ENCODE results near the gene C22orf39.

C22orf39 gene

GRCh38 chr22:19488285-19488684 lies 40.8 kb upstream of the C22orf39 start:
- Histone ChIP-seq H3K36me3 (ENCODE audit: control insufficient read depth, insufficient read depth, low read length) (peaks cover 19% of the 10 kb centered on the region), H3K27ac (ENCODE audit: low read length) (no peak overlapping the region), H3K4me1 (ENCODE audit: control insufficient read depth, insufficient read depth, low read length) (no peaks in the 10 kb centered on the region), H3K4me3 (ENCODE audit: low read length) (no peak overlapping the region), H3K9me3 (ENCODE audit: control insufficient read depth, insufficient read depth, low read length) (no peaks in the 10 kb centered on the region; the same call in 1 of the 2 replicates), H3K27me3 (ENCODE audit: control insufficient read depth, insufficient read depth, low read length) (no peaks in the 10 kb centered on the region)
- WGBS (ENCODE audit: insufficient coverage, insufficient read length) = no CpG with 5 or more reads among the region's 2 CpGs
- DNase-seq (ENCODE audit: low read depth, low spot score) = no peak

- Histone ChIP-seq H3K36me3 (ENCODE audit: control insufficient read depth, insufficient read depth, low read length) (peaks cover 18% of the 10 kb centered on the region), H3K4me1 (ENCODE audit: control insufficient read depth, insufficient read depth, low read length) (no peaks in the 10 kb centered on the region), H3K27me3 (ENCODE audit: control insufficient read depth, insufficient read depth, low read length) (no peaks in the 10 kb centered on the region), H3K9me3 (ENCODE audit: control insufficient read depth, insufficient read depth, low read length) (no peaks in the 10 kb centered on the region; the same call in 1 of the 2 replicates), H3K27ac (ENCODE audit: low read length) (no peak overlapping the region), H3K4me3 (ENCODE audit: low read length) (no peak overlapping the region)
- no peak for DNase-seq (ENCODE audit: low read depth, low spot score)
- WGBS (ENCODE audit: insufficient coverage, insufficient read length) = no CpG with 5 or more reads among the region's 8 CpGs
Observed at GRCh38 chr22:19483481-19484244, 36.2 kb upstream of the C22orf39 start.

- no peak overlapping the region for H3K4me3 ChIP-seq (ENCODE audit: low read length)
- DNase-seq (ENCODE audit: low read depth, low spot score) = no peak
- no CpG with 5 or more reads among the region's 9 CpGs for WGBS (ENCODE audit: insufficient coverage, insufficient read length)
- peaks cover 14% of the 10 kb centered on the region for H3K36me3 ChIP-seq (ENCODE audit: control insufficient read depth, insufficient read depth, low read length)
- H3K27ac ChIP-seq (ENCODE audit: low read length) = no peak overlapping the region
- no peaks in the 10 kb centered on the region for H3K4me1 ChIP-seq (ENCODE audit: control insufficient read depth, insufficient read depth, low read length)
- no peaks in the 10 kb centered on the region; the same call in 1 of the 2 replicates for H3K9me3 ChIP-seq (ENCODE audit: control insufficient read depth, insufficient read depth, low read length)
- no peaks in the 10 kb centered on the region for H3K27me3 ChIP-seq (ENCODE audit: control insufficient read depth, insufficient read depth, low read length)
Observed at GRCh38 chr22:19482297-19482696, 34.8 kb upstream of the C22orf39 start.

GRCh38 chr22:19480789-19481188 lies 33.3 kb upstream of the C22orf39 start:
- no peaks in the 10 kb centered on the region; the same call in 1 of the 2 replicates for H3K9me3 ChIP-seq (ENCODE audit: control insufficient read depth, insufficient read depth, low read length)
- no peaks in the 10 kb centered on the region for H3K4me1 ChIP-seq (ENCODE audit: control insufficient read depth, insufficient read depth, low read length)
- H3K27ac ChIP-seq (ENCODE audit: low read length) = no peak overlapping the region
- H3K4me3 ChIP-seq (ENCODE audit: low read length) = no peak overlapping the region
- peaks cover 14% of the 10 kb centered on the region for H3K36me3 ChIP-seq (ENCODE audit: control insufficient read depth, insufficient read depth, low read length)
- WGBS (ENCODE audit: insufficient coverage, insufficient read length) = no CpG with 5 or more reads among the region's 10 CpGs
- no peaks in the 10 kb centered on the region for H3K27me3 ChIP-seq (ENCODE audit: control insufficient read depth, insufficient read depth, low read length)
- no peak for DNase-seq (ENCODE audit: low read depth, low spot score)

GRCh38 chr22:19480173-19480568 lies 32.7 kb upstream of the C22orf39 start:
- Histone ChIP-seq H3K27me3 (ENCODE audit: control insufficient read depth, insufficient read depth, low read length) (no peaks in the 10 kb centered on the region), H3K36me3 (ENCODE audit: control insufficient read depth, insufficient read depth, low read length) (peaks cover 12% of the 10 kb centered on the region), H3K4me3 (ENCODE audit: low read length) (peak overlapping the region; percentile 90), H3K27ac (ENCODE audit: low read length) (no peak overlapping the region), H3K9me3 (ENCODE audit: control insufficient read depth, insufficient read depth, low read length) (no peaks in the 10 kb centered on the region; the same call in 1 of the 2 replicates), H3K4me1 (ENCODE audit: control insufficient read depth, insufficient read depth, low read length) (no peaks in the 10 kb centered on the region)
- no peak for DNase-seq (ENCODE audit: low read depth, low spot score)
- no CpG with 5 or more reads among the region's 15 CpGs for WGBS (ENCODE audit: insufficient coverage, insufficient read length)

- Histone ChIP-seq H3K27me3 (ENCODE audit: control insufficient read depth, insufficient read depth, low read length) (no peaks in the 10 kb centered on the region), H3K9me3 (ENCODE audit: control insufficient read depth, insufficient read depth, low read length) (no peaks in the 10 kb centered on the region; the same call in 1 of the 2 replicates), H3K4me3 (ENCODE audit: low read length) (peak within 1 kb of the TSS; percentile 90), H3K4me1 (ENCODE audit: control insufficient read depth, insufficient read depth, low read length) (no peaks in the 10 kb centered on the region), H3K36me3 (ENCODE audit: control insufficient read depth, insufficient read depth, low read length) (peaks cover 10% of the 10 kb centered on the region), H3K27ac (ENCODE audit: low read length) (no peak within 1 kb of the TSS)
- WGBS (ENCODE audit: insufficient coverage, insufficient read length) = no CpG with 5 or more reads among the region's 50 CpGs
- peak; percentile 96 for DNase-seq (ENCODE audit: low read depth, low spot score)
Observed at GRCh38 chr22:19479355-19480172, 32.1 kb upstream of the C22orf39 start, which contains the start of gene CDC45. CDC45 (plus strand) TSS chr22:19479920; CDS start chr22:19479969, 49 bp downstream.

GRCh38 chr22:19478901-19479354 lies 31.4 kb upstream of the C22orf39 start, which contains the start of gene UFD1:
UFD1 (minus strand) TSS chr22:19479193; CDS start chr22:19479085, 108 bp downstream.
- no CpG with 5 or more reads among the region's 42 CpGs for WGBS (ENCODE audit: insufficient coverage, insufficient read length)
- no peaks in the 10 kb centered on the region for H3K4me1 ChIP-seq (ENCODE audit: control insufficient read depth, insufficient read depth, low read length)
- no peaks in the 10 kb centered on the region; the same call in 1 of the 2 replicates for H3K9me3 ChIP-seq (ENCODE audit: control insufficient read depth, insufficient read depth, low read length)
- no peak within 1 kb of the TSS for H3K27ac ChIP-seq (ENCODE audit: low read length)
- peak; percentile 13 for DNase-seq (ENCODE audit: low read depth, low spot score)
- H3K27me3 ChIP-seq (ENCODE audit: control insufficient read depth, insufficient read depth, low read length) = no peaks in the 10 kb centered on the region
- H3K4me3 ChIP-seq (ENCODE audit: low read length) = peak within 1 kb of the TSS; percentile 90
- peaks cover 6% of the 10 kb centered on the region for H3K36me3 ChIP-seq (ENCODE audit: control insufficient read depth, insufficient read depth, low read length)

- Histone ChIP-seq H3K9me3 (ENCODE audit: control insufficient read depth, insufficient read depth, low read length) (no peaks in the 10 kb centered on the region), H3K4me1 (ENCODE audit: control insufficient read depth, insufficient read depth, low read length) (no peaks in the 10 kb centered on the region), H3K4me3 (ENCODE audit: low read length) (peak overlapping the region; percentile 86), H3K27me3 (ENCODE audit: control insufficient read depth, insufficient read depth, low read length) (no peaks in the 10 kb centered on the region), H3K27ac (ENCODE audit: low read length) (no peak overlapping the region), H3K36me3 (ENCODE audit: control insufficient read depth, insufficient read depth, low read length) (peaks cover 10% of the 10 kb centered on the region)
- no peak for DNase-seq (ENCODE audit: low read depth, low spot score)
- WGBS (ENCODE audit: insufficient coverage, insufficient read length) = no CpG with 5 or more reads among the region's 31 CpGs
Observed at GRCh38 chr22:19478045-19478900, 30.8 kb upstream of the C22orf39 start.

GRCh38 chr22:19477321-19478044 lies 30.0 kb upstream of the C22orf39 start:
- H3K9me3 ChIP-seq (ENCODE audit: control insufficient read depth, insufficient read depth, low read length) = no peaks in the 10 kb centered on the region
- no CpG with 5 or more reads among the region's 5 CpGs for WGBS (ENCODE audit: insufficient coverage, insufficient read length)
- DNase-seq (ENCODE audit: low read depth, low spot score) = no peak
- peaks cover 16% of the 10 kb centered on the region for H3K36me3 ChIP-seq (ENCODE audit: control insufficient read depth, insufficient read depth, low read length)
- no peaks in the 10 kb centered on the region for H3K27me3 ChIP-seq (ENCODE audit: control insufficient read depth, insufficient read depth, low read length)
- H3K4me1 ChIP-seq (ENCODE audit: control insufficient read depth, insufficient read depth, low read length) = no peaks in the 10 kb centered on the region
- H3K4me3 ChIP-seq (ENCODE audit: low read length) = no peak overlapping the region; the same call in 1 of the 2 replicates
- no peak overlapping the region for H3K27ac ChIP-seq (ENCODE audit: low read length)

Measured in iPS DF 6.9 (cell line).